ENCODE data around the gene ADCY7. TPM values are rescaled to one million over a fixed set of nuclear protein-coding genes. Genes with fewer than 3 reads are reported as not detected.

The ADCY7 gene
- total RNA-seq, 1 experiment from 2014 or later, result 5.9 TPM

- Mint-ChIP-seq H3K27ac (0 out of 2 replicates have a peak overlapping the region, but pooled peaks have one; percentile 7), H3K36me3 (peaks cover 56% of the 10 kb centered on the region), H3K4me3 (no peak overlapping the region), H3K4me1 (no peaks in the 10 kb centered on the region), H3K9me3 (no peaks in the 10 kb centered on the region), H3K27me3 (ENCODE audit: low read depth) (no peaks in the 10 kb centered on the region)
- ChIA-PET CTCF (no interaction called here), POLR2A (no interaction called here)
- no peak for TF ChIP-seq USF2 (CRISPR knock-in tag; IDR thresholded peaks at IDR 0.05)
- TF ChIP-seq CDX4 (CRISPR knock-in tag; IDR thresholded peaks at IDR 0.05; ENCODE audit: borderline replicate concordance), result no peak
- TF ChIP-seq ATF6 (CRISPR knock-in tag; IDR thresholded peaks at IDR 0.05), result no peak
- TF ChIP-seq GTF2I (CRISPR knock-in tag; conservative IDR thresholded peaks at IDR 0.05), result no peak
- TF ChIP-seq PRRX2 (CRISPR knock-in tag; IDR thresholded peaks at IDR 0.05), result no peak
- TF ChIP-seq EMX1 (CRISPR knock-in tag; IDR thresholded peaks at IDR 0.05), result no peak
- no peak for TF ChIP-seq ATF2 (CRISPR knock-in tag; IDR thresholded peaks at IDR 0.05; ENCODE audit: borderline replicate concordance, low read depth)
- TF ChIP-seq ZNF281 (CRISPR knock-in tag; IDR thresholded peaks at IDR 0.05), result no peak
- TF ChIP-seq ATF3 (CRISPR knock-in tag; conservative IDR thresholded peaks at IDR 0.05), result no peak
- no peak for TF ChIP-seq ZNF396 (CRISPR knock-in tag; IDR thresholded peaks at IDR 0.05; ENCODE audit: borderline replicate concordance)
- no peak for TF ChIP-seq CTCF (IDR thresholded peaks at IDR 0.05)
- no peak for TF ChIP-seq SMAD4 (CRISPR knock-in tag; IDR thresholded peaks at IDR 0.05)
- no peak for TF ChIP-seq AFF4 (CRISPR knock-in tag; IDR thresholded peaks at IDR 0.05; ENCODE audit: borderline replicate concordance)
- no peak for TF ChIP-seq ERG (CRISPR knock-in tag; IDR thresholded peaks at IDR 0.05)
- TF ChIP-seq ARID4B (CRISPR knock-in tag; IDR thresholded peaks at IDR 0.05; ENCODE audit: borderline replicate concordance), result no peak
- DNase-seq (ENCODE audit: low spot score), result no peak
- no peak for ATAC-seq
Measured at GRCh38 chr16:50324345-50324744, 58.0 kb downstream of the ADCY7 start.

Measured in WTC11 (cell line).